Fibroblast of skin of left quadriceps (primary cell): ENCODE data around the gene BATF2.

Experiments used
- DNase-seq, 2 experiments: peaks; one replicate each; pipeline ENCODE4 v3.0.0-alpha.2; 2013; ENCODE audit warnings: low read depth in 2 of 2

The BATF2 gene

GRCh38 chr11:64969209-64969608 lies 27.6 kb downstream of the BATF2 start:
- DNase-seq, result peak; percentile 36 to 39

- no peak for DNase-seq
These were observed 29.4 kb downstream of the BATF2 start for GRCh38 chr11:64967375-64967774.

GRCh38 chr11:64963072-64963631 lies 33.6 kb downstream of the BATF2 start:
- DNase-seq, result no peak

GRCh38 chr11:64960719-64961118 lies 36.1 kb downstream of the BATF2 start:
- DNase-seq, result no peak

GRCh38 chr11:64959498-64959897 lies 37.3 kb downstream of the BATF2 start:
- no peak for DNase-seq

GRCh38 chr11:64954201-64954600 lies 42.6 kb downstream of the BATF2 start:
- no peak for DNase-seq

GRCh38 chr11:64951529-64951928 lies 45.2 kb downstream of the BATF2 start:
- DNase-seq, result no peak

- no peak for DNase-seq
These were observed 49.5 kb downstream of the BATF2 start for GRCh38 chr11:64947208-64947814.
